GM19468 (cell line): ENCODE measurements around the gene PDP2.
"Not testable (repeated sequence)": the region's sequence is repeated elsewhere in the genome, so short reads cannot be mapped to it uniquely, and the experiment has no call there.

ENCODE experiments used
- ATAC-seq: cut with Tn5 transposase; IDR thresholded peaks from one replicate; pipeline ENCODE4 v1.9.1; 2021; ENCODE audit warnings: mild to moderate bottlenecking, moderate library complexity, moderate number of reproducible peaks; ENCODE audit not compliant: unreplicated experiment; ENCODE audit errors: extremely low read depth

The PDP2 gene

DNA sequence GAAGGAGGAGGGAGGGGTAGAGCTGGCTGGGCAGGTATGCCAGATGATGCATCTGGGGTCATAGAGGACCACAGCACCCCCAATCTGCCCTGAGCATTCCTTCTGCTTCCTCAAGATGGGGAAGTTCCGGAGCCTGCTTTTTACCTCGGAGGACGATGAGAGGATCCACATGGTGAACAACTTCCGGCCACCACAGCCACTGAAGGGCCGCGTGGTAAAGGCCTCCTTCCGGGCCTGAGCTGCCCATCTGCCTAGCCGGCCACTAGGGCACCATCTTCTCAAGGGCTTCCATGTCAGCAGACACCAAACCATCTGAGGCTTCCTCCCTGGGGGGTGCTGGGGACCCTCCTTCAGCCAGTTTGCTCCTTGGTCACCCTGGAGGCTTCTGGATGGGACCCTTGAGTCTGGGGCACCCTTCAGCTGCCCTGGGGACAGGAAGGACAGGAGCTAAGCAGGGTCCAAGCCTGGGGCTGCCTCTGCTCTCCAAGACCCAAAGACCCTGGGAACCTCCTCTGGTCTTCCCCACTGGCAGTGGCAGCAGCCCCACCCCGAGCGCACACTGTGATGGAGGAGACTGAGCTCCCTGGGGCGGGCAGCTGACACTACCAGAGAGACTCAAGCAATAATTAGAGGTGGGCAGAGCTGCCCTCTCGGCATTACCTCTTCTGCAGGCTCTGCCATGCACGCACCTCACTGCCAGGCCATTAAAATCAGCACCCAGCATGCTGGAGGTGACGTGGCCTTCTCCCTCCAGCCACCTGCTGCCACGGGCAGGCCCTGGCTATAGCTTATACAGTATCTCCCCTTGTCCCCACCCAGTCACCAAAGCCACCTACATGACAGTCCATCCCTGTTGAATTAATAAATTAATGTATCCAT lies 26.8 kb upstream of the PDP2 start:
- no peak for ATAC-seq

DNA sequence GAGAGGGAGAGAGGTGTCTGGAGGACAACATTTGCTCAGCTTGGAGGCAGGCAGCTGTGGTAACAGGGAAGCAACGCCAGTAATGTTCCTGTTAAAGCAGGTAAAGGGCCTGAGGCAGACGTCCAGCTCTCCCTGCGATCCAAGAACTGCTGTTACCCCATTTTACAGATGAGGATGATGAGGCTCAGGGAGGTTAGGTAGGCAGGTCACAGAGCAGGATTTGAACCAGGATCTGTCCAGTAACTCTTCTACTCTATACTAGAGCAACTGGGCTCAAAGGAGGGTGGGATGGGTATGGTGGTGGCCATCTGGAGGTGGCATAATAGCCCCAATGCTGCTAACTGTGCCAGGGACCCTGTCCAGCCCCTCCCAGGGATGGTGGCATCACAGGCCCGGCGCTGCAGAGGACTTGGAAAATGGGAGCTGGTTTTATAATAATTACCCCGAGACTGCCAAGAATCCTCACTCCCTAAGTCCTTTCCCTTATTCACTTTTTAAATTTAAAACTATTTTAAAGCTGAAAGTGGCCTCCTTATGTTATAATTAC lies 24.1 kb upstream of the PDP2 start:
- no peak for ATAC-seq

DNA sequence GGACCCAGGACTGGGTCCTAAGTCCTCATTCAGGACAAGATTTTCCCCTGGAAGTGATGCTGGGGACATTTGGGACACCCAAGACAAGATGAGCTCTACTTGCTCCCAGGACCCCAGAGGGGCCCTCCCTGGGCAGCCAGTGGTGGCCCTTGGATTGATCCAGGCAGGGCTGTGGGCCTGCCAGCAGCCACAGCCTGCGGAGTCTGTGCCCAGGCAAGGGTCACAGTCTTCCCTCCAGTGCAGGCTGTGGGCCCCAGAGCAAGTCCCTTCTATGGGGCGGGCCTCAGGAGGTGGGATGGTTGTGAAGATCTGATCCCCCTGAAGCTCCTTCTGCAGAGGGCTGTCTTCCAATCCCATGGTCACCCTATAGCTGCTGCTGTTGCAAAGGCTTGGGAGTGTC lies 23.5 kb upstream of the PDP2 start:
- no peak for ATAC-seq

DNA sequence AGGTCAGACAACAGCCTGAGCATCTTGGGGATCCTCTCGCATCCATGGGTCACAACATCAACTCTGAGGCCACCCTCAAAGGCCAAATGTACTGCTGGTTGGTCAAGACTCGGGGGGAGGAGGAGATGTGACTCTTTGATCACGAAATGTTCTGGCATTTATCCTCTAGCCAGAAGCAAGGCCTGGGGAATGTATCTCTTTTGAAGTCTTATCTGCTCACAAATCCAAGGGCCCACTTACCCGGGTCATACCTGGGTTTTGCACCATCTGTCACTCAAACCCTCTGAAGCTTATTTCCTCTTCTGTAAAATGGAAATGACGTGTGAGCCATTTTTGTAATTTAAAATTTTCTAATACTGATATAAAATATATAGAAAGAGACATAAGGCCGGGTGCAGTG lies 22.9 kb upstream of the PDP2 start:
- ATAC-seq = no peak

DNA sequence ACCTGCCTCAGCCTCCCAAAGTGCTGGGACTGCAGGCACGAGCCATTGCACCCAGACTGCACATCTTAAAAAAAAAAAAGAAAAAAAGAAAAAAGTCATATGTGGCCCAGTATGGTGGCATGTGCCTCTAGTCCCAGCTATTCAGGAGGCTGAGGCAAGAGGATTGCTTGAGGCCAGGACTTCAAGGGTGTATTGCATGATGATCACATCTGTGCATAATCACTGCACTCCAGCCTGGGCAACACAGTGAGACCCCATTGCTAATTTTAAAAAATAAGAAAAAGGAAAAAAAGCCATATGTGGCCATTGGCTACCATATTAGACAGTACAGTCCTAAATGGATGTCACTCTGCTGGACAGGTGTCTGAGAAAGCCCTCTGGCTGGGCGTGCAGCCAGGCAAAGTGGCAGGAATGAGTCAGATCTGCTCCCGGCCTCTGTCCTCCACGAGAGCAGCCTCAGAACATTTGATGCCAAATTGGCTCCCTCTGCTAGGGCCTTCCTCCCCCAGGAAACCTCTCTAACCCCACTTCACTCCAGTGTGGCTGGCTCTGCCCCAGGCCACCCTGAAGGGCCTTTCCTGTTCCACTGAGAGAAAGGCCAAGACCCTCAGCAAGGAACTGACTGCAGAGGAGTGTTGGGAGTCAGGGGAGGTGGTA lies 21.4 kb upstream of the PDP2 start:
- ATAC-seq = no peak

DNA sequence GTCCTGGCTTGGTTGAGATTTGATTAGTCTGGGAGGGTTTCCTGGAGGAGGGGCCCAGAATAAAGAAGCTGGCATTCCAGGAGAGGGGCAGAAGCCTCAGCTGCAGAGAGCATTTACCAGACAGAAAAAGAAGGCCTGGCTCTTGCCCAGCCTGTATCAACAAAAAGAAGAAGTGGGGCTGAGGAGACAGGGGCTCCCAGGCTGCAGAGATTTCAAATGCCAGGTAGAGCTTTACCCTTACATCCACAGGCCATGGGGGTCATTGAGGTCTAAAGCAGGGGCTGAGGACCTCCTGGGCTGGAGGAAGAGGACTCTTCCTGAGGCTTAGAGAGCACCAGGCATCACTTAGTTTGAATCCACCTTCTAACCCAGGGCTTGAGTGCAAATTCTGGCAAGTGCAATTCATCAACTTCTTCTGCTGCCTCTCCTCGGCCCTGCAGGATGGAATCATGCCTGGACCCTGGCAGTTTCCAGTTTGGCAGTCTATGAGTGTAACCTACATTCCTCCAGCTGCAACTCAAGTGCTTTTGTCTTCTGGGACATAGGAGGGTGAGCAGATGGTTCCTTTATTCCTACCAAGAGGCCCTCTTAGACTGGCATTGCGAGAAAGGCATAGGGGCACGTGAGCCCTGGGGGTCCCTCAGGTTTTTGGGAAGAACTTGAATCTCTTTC lies 20.8 kb upstream of the PDP2 start:
- no peak for ATAC-seq

DNA sequence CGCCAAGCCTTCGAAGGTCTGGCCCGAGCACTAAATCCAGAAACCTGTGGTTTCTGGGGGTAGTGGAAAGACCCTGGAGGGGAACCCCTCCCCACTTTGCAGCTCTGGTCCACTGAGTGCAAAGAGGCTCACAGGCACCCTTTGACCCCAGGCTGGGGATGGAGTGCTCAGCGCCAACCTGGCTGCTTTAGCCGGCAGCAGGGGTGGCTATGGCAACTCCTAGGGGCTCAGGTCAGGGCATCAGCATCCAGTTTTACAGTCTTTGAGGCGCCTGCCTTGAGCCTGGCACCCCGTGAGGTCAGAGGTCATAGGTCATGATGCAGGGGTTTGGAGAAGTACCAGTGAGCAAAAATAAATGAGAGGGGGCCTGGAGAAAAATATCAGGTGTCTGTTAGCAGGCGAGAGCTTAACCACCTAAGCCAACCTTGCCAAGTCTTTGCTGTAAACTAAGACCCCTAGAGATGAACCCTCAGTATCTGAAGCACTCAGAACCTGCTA lies 18.2 kb upstream of the PDP2 start:
- no peak for ATAC-seq

DNA sequence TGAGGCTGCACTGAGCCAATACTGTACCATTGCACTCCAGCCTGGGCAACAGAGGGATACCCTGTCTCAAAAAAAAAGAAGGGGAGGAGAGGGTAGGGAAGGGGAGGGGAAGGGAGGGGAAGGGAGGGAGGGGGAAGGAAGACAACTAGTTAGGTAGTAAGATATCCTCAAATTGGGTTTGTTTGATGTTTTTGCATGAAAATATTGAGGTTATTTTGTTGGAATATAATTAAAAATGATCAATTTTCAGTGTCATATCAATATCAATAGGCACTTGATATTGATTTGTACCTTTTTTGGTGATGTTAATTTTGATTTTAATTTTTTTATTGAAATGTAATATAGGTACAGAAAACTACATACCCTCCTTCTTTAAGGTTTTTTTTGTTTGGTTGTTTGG lies 16.6 kb upstream of the PDP2 start:
- no peak for ATAC-seq

DNA sequence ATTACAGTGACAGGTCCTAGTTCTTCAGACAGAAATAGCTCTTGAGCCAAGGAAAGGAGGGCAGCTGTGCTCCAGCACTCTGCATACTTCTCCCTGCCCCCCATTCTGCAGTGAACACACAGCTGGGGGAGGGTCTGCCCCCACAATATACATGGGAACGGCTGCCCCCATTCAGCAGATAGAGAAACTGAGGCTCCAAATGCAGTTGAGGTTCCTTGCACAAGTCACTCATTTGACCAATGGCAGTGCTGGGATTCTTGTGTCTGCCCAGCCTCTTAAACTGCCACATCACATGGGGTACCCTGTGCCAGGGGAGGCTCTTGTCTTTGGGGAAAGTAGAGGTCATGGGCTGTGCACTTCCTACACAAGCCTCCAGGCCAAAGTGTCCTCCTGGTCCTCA lies 10.9 kb upstream of the PDP2 start:
- ATAC-seq = no peak

DNA sequence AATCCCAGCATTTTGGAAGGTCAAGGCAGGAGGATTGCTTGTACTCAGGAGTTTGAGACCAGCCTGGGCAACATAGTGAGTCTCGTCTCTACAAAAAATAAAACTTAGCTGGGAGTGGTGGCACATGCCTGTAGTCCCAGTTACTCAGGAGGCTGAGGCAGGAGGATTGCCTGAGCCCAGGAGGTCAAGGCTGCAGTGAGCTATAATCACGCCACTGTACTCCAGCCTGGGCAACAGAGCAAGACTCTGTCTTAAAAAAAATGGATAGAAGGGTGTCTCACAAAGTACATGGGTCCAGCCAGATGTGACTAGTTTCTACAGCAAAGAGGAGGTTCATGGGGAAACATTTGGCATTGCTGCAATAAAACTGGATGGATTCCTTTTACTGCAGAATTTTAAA lies 9.0 kb upstream of the PDP2 start:
- not testable (repeated sequence) for ATAC-seq

DNA sequence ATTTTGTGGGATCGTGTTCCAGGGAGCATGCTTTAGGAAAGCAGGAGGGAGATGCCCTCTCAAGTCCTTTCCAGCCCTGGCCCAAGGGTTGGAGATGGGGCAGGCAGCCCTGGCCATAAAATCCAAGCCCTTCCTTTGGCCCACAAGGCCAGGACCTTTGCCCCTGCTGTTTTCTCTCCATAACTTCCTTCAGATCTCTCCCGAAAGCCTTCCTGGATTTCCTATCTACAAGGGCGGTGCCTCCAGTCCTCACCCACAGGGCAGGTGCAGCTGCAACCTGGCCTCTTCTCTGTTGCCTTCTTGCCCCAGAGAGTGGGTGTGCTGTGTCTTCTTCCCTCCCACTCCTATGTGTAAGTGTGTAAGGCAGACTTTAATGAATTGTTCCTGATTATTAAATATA lies 8.5 kb upstream of the PDP2 start:
- ATAC-seq = no peak

DNA sequence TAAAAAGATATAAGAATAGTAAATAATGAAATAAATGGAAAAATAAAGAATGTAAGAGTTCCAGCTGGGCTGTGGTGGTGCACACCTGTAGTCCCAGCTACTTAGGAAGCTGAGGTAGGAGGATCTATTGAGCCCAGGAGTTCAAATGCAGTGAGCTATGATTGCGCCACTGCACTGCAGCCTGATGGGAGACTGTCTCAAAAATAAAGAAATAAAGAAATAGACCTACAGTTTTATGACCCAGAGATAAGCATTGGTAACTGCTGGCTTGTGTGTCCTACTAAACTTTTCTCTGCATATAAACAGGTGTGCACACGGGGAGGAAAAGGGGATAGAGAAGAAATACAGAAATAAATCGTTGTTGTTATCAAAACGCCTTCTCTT lies 7.8 kb upstream of the PDP2 start:
- ATAC-seq = no peak

DNA sequence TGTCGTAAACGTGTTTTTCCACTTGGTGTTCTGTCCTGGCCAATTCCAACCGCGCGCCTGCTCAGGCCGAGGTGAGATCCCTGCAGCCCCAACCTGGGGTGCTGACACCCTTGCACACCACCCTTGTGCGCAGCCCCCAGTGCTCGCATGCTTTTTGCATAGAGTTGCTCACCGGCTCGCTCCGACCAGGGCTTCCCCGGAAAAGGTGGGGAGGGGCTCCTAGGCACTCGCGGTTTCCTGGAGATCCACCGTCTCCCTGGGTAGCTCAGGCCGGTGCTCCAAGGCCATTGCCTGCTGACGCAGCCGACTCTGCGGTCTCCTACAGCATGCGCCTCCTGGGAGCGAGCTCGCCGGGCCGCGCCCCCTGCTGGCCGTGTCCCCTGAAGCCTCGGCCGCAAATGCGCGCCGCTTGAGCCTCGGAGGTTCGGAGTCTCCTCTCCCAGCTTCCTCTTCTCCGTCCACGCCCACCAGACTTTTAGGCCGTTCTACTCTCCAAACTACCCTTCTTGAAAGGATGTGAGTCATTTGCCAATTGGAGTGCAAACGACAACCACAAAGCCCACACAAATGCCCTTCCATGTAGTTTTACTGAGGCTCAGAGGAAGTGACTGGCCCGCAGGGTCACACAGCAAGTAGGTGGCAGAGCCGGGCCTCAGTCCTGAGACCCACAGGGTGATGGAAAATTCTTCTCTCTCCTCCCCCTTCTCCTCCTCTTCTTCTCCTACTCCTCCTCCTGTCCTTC lies 7.2 kb upstream of the PDP2 start:
- ATAC-seq = peak; percentile 62

DNA sequence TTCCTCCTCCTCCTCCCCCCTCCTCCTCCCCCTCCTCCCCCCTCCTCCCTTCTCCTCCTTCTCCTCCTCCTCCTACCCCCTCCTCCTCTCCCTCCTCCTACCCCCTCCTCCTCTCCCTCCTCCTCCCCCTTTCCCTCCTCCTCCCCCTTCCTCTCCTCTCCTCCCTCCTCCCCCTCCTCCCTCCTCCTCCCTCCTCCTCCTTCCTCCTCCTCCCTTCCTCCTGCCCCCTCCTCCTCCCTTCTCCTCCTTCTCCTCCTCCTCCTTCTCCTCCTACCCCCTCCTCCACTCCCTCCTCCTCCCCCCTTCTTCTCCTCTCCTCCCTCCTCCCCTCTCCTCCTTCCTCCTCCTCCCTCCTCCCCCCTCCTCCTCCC lies 6.6 kb upstream of the PDP2 start:
- no peak for ATAC-seq

DNA sequence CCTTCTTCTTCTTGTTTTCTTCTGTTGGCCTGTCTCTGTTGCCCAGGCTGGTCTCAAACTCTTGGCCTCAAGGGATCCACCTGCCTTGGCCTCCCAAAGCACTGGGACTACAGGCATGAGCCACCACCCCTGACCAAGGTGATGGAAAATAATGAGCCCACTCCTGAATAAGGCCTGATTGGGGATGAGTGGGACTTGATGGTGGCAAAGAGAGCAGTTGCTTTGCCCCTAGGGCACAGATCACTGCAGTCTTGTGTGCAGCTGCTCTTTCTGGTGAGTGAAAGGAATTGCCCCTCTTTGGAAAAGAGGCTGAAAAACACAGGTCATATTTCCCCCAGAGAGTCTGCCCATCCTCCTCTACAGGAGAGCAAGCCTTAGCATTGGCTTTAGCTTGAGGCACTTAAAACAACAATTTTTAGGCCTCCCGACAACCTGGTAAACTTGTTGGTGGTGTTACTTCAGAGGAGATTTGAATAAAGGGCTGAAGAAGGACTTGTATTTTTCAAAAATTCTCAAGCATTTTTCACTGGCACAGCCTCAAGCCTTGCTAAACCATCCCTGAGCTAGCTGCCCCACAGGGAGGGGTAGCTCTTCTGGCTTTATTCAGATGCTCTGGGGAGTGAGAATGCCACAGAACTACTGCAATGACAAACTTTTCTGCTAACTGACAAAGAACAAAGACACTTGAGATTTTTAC lies 6.1 kb upstream of the PDP2 start:
- ATAC-seq = no peak

DNA sequence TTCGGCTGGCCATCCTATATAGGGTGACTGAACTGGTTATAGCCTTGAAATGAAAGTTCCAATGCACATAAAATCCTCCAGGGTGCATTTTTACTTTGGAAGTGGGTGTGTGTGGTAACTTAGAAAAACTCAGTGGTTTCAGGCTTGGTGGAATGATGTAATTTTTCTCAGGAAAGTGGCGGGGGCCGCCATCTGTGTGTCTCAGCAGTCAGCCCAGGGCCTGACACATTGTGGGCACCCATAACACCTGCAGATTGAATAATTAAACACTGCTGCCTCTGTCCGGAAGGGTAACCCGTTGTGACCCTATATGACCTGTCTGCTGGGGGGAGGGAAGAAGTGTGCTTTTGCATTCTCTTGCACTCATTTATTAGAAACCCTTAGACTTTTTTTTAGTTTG lies 2.2 kb upstream of the PDP2 start:
- no peak for ATAC-seq

DNA sequence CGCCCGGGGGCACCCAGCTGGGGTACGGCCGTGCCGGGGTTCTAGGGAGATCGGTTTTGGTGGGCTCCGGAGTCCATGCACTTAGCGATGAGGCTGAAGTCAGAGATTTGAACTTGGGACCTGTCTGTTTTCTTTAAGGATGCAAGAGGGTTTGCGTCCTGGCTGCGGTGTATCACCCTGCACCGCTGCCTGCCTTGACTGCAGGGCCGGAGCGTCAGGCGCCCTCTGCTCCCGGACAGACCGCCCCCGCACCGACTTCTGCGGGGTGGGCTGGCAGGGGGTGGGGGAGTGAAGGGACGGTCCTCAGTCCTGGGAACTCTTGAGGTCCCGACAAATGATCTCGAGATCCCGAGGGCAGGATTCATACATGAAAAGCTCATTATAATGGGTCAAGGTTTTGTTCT lies 701 bp downstream of the PDP2 start:
- ATAC-seq = no peak

DNA sequence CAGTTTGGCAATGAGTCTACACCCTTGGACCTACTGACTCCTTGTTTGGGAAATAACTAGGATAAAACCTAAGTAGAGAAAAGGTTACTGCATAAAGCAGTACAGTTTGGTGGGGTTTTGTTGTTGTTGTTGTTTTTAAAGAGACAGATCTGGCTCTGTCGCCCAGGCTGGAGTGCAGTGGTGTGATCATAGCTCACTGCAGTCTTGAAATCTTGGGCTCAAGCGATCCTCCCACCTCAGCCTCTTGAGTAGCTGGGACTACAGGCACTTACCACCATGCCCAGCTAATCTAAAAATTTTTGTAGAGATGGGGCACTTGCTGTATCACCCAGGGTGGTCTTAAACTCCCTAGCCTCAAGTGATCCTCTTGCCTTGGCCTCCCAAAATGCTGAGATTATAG lies 1.2 kb downstream of the PDP2 start:
- ATAC-seq = no peak

DNA sequence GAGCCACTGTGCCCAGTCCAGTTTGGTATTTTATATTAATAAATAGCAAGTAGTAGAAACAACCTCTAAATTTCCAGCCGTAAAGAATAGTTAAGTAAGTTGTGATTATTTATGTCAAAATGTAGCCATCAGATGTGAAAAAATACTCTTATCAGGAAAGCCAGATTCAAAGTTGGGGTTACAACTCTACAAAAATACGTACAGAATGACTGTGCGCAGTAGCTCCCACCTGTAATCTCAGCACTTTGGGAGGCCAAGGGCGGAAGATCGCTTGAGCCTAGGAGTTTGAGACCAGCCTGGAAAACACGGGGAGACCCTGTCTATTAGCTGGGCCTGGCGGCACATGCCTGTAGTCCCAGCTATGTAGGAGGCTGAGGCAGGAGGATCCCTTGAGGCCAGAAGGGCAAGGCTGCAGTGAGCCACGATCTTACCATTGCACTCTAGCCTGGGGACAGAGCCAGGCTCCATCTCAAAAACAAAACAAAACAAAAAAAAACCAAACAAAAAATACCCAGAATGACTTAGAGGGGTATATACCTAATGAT lies 1.7 kb downstream of the PDP2 start:
- no peak for ATAC-seq
